Natural killer cell (primary cell): Measurements from ENCODE around the gene SIRT1. TPM values are rescaled to one million over a fixed set of nuclear protein-coding genes. Genes with fewer than 3 reads are reported as not detected.
"Not testable (repeated sequence)": the region's sequence is repeated elsewhere in the genome, so short reads cannot be mapped to it uniquely, and the experiment has no call there.

ENCODE experiments used
- ATAC-seq, 3 donors: fragments of 150-1000 bp in 2 of 3; fragments of 200-7000 bp in 1 of 3; cut with Tn5 transposase; 1 replicate in 1 of 3; 2 replicates in 2 of 3; pipeline ENCODE4 v1.10.0; 2021; ENCODE audit warnings: mild to moderate bottlenecking in 2 of 3, moderate library complexity in 2 of 3
- DNase-seq, 2 donors: peaks; one replicate each; pipeline versions ENCODE4 v3.0.0 to v3.0.0-alpha.2; 2013 to 2021; ENCODE audit warnings: mixed read lengths in 1 of 2
- H3K27ac ChIP-seq: one replicate; pipeline ENCODE4 v1.5.1; 2013; ENCODE audit warnings: mild to moderate bottlenecking, low read length
- H3K27me3 ChIP-seq: one replicate; pipeline ENCODE4 v1.6.1; 2013; ENCODE audit warnings: low read length; ENCODE audit not compliant: control insufficient read depth, insufficient read depth
- H3K36me3 ChIP-seq: one replicate; pipeline ENCODE4 v1.6.1; 2013; ENCODE audit warnings: low read length; ENCODE audit not compliant: control insufficient read depth, insufficient read depth
- H3K4me1 ChIP-seq: one replicate; pipeline ENCODE4 v1.6.1; 2013; ENCODE audit warnings: low read length; ENCODE audit not compliant: control insufficient read depth, insufficient read depth
- H3K4me3 ChIP-seq: one replicate; pipeline ENCODE4 v1.5.1; 2013; ENCODE audit warnings: low read length
- H3K9me3 ChIP-seq: one replicate; pipeline ENCODE4 v1.6.1; 2013; ENCODE audit warnings: low read length; ENCODE audit not compliant: control insufficient read depth, insufficient read depth
- H3K27ac Mint-ChIP-seq, 2 donors: one replicate each; pipeline ENCODE4 v1.8.0; 2022; ENCODE audit warnings: mild to moderate bottlenecking in 2 of 2, mixed read lengths in 2 of 2, moderate library complexity in 1 of 2
- H3K27me3 Mint-ChIP-seq, 2 donors: one replicate each; pipeline ENCODE4 v1.8.0; 2022; ENCODE audit warnings: low read depth in 2 of 2, mixed read lengths in 2 of 2
- H3K36me3 Mint-ChIP-seq: one replicate; pipeline ENCODE4 v1.8.0; 2022; ENCODE audit warnings: mixed read lengths
- H3K4me1 Mint-ChIP-seq, 2 donors: one replicate each; pipeline ENCODE4 v1.8.0; 2022; ENCODE audit warnings: mixed read lengths in 2 of 2
- H3K4me3 Mint-ChIP-seq: one replicate; pipeline ENCODE4 v1.8.0; 2022; ENCODE audit warnings: mild to moderate bottlenecking, moderate library complexity, mixed read lengths
- H3K9me3 Mint-ChIP-seq, 2 donors: one replicate each; pipeline ENCODE4 v1.8.0; 2022; ENCODE audit warnings: mixed read lengths in 2 of 2
- CTCF ChIP-seq: fragments of 200-600 bp; IDR thresholded peaks from one replicate; pipeline ENCODE4 v1.8.0; 2022; ENCODE audit warnings: antibody characterized with exemption
- WGBS: methylation state at CpG from one replicate; pipeline ENCODE4 v1.1.7; 2013; ENCODE audit warnings: missing lambda C conversion rate; ENCODE audit not compliant: insufficient coverage; 5-methylcytosine and 5-hydroxymethylcytosine counted together
- intact Hi-C: fragments of 100-400 bp; cut with micrococcal nuclease; formaldehyde crosslinking; loops from one replicate; pipeline ENCODE4 v1.14.2; 2022
- total RNA-seq, 4 donors: library from RNA; stranded (reverse); fragments of 120-200 nt in 1 of 4; gene quantifications; one replicate each; pipeline versions ENCODE4 v1.2.3 to v1.2.4, GENCODE V29; 2013 to 2022

Gene SIRT1
- total RNA-seq, 3 donors from 2014 or later (not counting 1 experiment from before 2014, with no cell fraction given), result 38.2 to 51.0 (median 48.2) TPM

GRCh38 chr10:67837541-67838314 is 46.7 kb upstream of the SIRT1 start, which contains the start of gene DNAJC12:
DNAJC12 (minus strand) TSS chr10:67838188; CDS start chr10:67838011, 177 bp downstream.
- no peaks in the 10 kb centered on the region for H3K4me1 ChIP-seq
- TF ChIP-seq CTCF, result no peak
- H3K27ac ChIP-seq, result no peak within 1 kb of the TSS
- DNase-seq, result peak in 1 of 2 donors; percentile 42
- H3K9me3 Mint-ChIP-seq, result no peaks in the 10 kb centered on the region
- no peak within 1 kb of the TSS for H3K27ac Mint-ChIP-seq
- 35% methylated on average over 4 of the region's 5 CpGs for WGBS
- no peak within 1 kb of the TSS for H3K4me3 Mint-ChIP-seq
- no peaks in the 10 kb centered on the region for H3K36me3 Mint-ChIP-seq
- no peaks in the 10 kb centered on the region for H3K36me3 ChIP-seq
- no peaks in the 10 kb centered on the region for H3K27me3 Mint-ChIP-seq
- H3K4me1 Mint-ChIP-seq, result no peaks in the 10 kb centered on the region
- no peak within 1 kb of the TSS for H3K4me3 ChIP-seq
- no peaks in the 10 kb centered on the region for H3K9me3 ChIP-seq
- ATAC-seq, result peak in 2 of 3 donors; percentile 50 to 61
- intact Hi-C loops, result no loop called here
- no peaks in the 10 kb centered on the region for H3K27me3 ChIP-seq

GRCh38 chr10:67839511-67839910 is 44.9 kb upstream of the SIRT1 start:
- H3K27ac ChIP-seq, H3K4me3 ChIP-seq, H3K27ac Mint-ChIP-seq, H3K27me3 ChIP-seq, H3K9me3 Mint-ChIP-seq, H3K4me1 Mint-ChIP-seq, ATAC-seq, H3K36me3 Mint-ChIP-seq, H3K27me3 Mint-ChIP-seq, H3K9me3 ChIP-seq, H3K4me1 ChIP-seq, H3K4me3 Mint-ChIP-seq, H3K36me3 ChIP-seq, intact Hi-C loops, DNase-seq: not testable (repeated sequence)
- WGBS, result 97% methylated on average over 12 of the region's 12 CpGs

- intact Hi-C loops, result no loop called here
- Histone ChIP-seq H3K27me3 (no peaks in the 10 kb centered on the region), H3K4me3 (no peak overlapping the region), H3K36me3 (no peaks in the 10 kb centered on the region), H3K9me3 (no peaks in the 10 kb centered on the region), H3K27ac (no peak overlapping the region), H3K4me1 (no peaks in the 10 kb centered on the region)
- DNase-seq (no peak), ATAC-seq (no peak)
- no peak overlapping the region for H3K27ac Mint-ChIP-seq
- H3K9me3 Mint-ChIP-seq, result no peaks in the 10 kb centered on the region
- no peaks in the 10 kb centered on the region for H3K4me1 Mint-ChIP-seq
- no peak for TF ChIP-seq CTCF
- H3K27me3 Mint-ChIP-seq, result no peaks in the 10 kb centered on the region
- H3K36me3 Mint-ChIP-seq, result no peaks in the 10 kb centered on the region
- WGBS, result 93% methylated on average over 3 of the region's 3 CpGs
- no peak overlapping the region for H3K4me3 Mint-ChIP-seq
Observed at GRCh38 chr10:67839951-67840350, 44.5 kb upstream of the SIRT1 start.

- Mint-ChIP-seq H3K27ac (no peak overlapping the region), H3K4me3 (no peak overlapping the region), H3K27me3 (no peaks in the 10 kb centered on the region), H3K9me3 (no peaks in the 10 kb centered on the region), H3K4me1 (no peaks in the 10 kb centered on the region), H3K36me3 (no peaks in the 10 kb centered on the region)
- intact Hi-C loops, result no loop called here
- no peaks in the 10 kb centered on the region for H3K36me3 ChIP-seq
- TF ChIP-seq CTCF, result no peak
- no peak overlapping the region for H3K27ac ChIP-seq
- H3K27me3 ChIP-seq, result no peaks in the 10 kb centered on the region
- ATAC-seq, result no peak
- H3K4me3 ChIP-seq, result no peak overlapping the region
- no peak for DNase-seq
- no peaks in the 10 kb centered on the region for H3K9me3 ChIP-seq
- no peaks in the 10 kb centered on the region for H3K4me1 ChIP-seq
Observed at GRCh38 chr10:67841737-67842136, 42.7 kb upstream of the SIRT1 start.
